HepG2 (cell line): Measurements from ENCODE around the gene SERTAD2. TPM values are rescaled to one million over a fixed set of nuclear protein-coding genes. Genes with fewer than 3 reads are reported as not detected.

Experiments used
- CEBPG ChIP-seq: IDR thresholded peaks from 2 replicates; pipeline ENCODE4 v1.6.1; 2016
- CENPX ChIP-seq: sonication (generic); formaldehyde crosslinking; IDR thresholded peaks from 2 replicates; pipeline ENCODE4 v1.9.0; 2021; ENCODE audit warnings: mild to moderate bottlenecking, missing genetic modification reagents, moderate library complexity
- GPBP1L1 ChIP-seq: sonication (generic); formaldehyde crosslinking; IDR thresholded peaks from 2 replicates; pipeline ENCODE4 v1.5.0; 2020; ENCODE audit warnings: mild to moderate bottlenecking, missing genetic modification reagents
- HNF4A ChIP-seq: sonication (generic); formaldehyde crosslinking; IDR thresholded peaks from 2 replicates; pipeline ENCODE4 v1.4.0; 2020; ENCODE audit warnings: missing genetic modification reagents
- KDM5B ChIP-seq: sonication (generic); formaldehyde crosslinking; IDR thresholded peaks from 2 replicates; pipeline ENCODE4 v1.4.0; 2020; ENCODE audit warnings: missing genetic modification reagents, mild to moderate bottlenecking, borderline replicate concordance
- KLF6 ChIP-seq: IDR thresholded peaks from 2 replicates; pipeline ENCODE4 v1.8.0; 2016; ENCODE audit warnings: missing biosample characterization, missing genetic modification reagents
- KMT2A ChIP-seq: sonication (generic); formaldehyde crosslinking; IDR thresholded peaks from 2 replicates; pipeline ENCODE4 v1.4.0; 2020; ENCODE audit warnings: missing genetic modification reagents
- NR0B2 ChIP-seq: sonication (generic); formaldehyde crosslinking; IDR thresholded peaks from 2 replicates; pipeline ENCODE4 v1.4.0; 2020; ENCODE audit warnings: mild to moderate bottlenecking, missing genetic modification reagents
- NR2F6 ChIP-seq, 2 experiments: IDR thresholded peaks; 2 replicates each; pipeline ENCODE4 v1.6.1; 2016; ENCODE audit warnings: antibody characterized with exemption in 1 of 2, mild to moderate bottlenecking in 1 of 2
- PCBP1 ChIP-seq: fragments of 200-400 bp; formaldehyde crosslinking; IDR thresholded peaks from 2 replicates; pipeline ENCODE4 v1.6.1; 2017; ENCODE audit warnings: mild to moderate bottlenecking, low read depth, low read length, borderline replicate concordance
- PHF8 ChIP-seq: sonication (generic); formaldehyde crosslinking; IDR thresholded peaks from 2 replicates; pipeline ENCODE4 v1.5.0; 2020; ENCODE audit warnings: missing genetic modification reagents
- PPARG ChIP-seq: conservative IDR thresholded peaks from 2 replicates; pipeline ENCODE4 v1.6.1; 2016; ENCODE audit warnings: missing biosample characterization, missing genetic modification reagents
- REL ChIP-seq: sonication (generic); formaldehyde crosslinking; conservative IDR thresholded peaks from 2 replicates; pipeline ENCODE4 v1.8.0; 2022; ENCODE audit warnings: mild to moderate bottlenecking, missing genetic modification reagents, moderate library complexity
- RXRA ChIP-seq: sonication (generic); formaldehyde crosslinking; IDR thresholded peaks from 2 replicates; pipeline ENCODE4 v1.5.1; 2020; ENCODE audit warnings: missing genetic modification reagents
- TBX3 ChIP-seq: fragments of 450-650 bp; IDR thresholded peaks from 2 replicates; pipeline ENCODE4 v1.6.1; 2017; ENCODE audit warnings: antibody characterized with exemption, mild to moderate bottlenecking, inconsistent platforms, borderline replicate concordance
- ZFP41 ChIP-seq: sonication (generic); formaldehyde crosslinking; IDR thresholded peaks from 2 replicates; pipeline ENCODE4 v1.4.0; 2020; ENCODE audit warnings: mild to moderate bottlenecking, missing genetic modification reagents, borderline replicate concordance
- ZNF142 ChIP-seq: sonication (generic); formaldehyde crosslinking; IDR thresholded peaks from 2 replicates; pipeline ENCODE4 v1.4.0; 2020; ENCODE audit warnings: missing genetic modification reagents
- ZNF547 ChIP-seq: sonication (generic); formaldehyde crosslinking; IDR thresholded peaks from 2 replicates; pipeline ENCODE4 v1.5.1; 2020; ENCODE audit warnings: mild to moderate bottlenecking, missing genetic modification reagents
- ZNF616 ChIP-seq: sonication (generic); formaldehyde crosslinking; IDR thresholded peaks from 2 replicates; pipeline ENCODE4 v1.5.0; 2020; ENCODE audit warnings: low read depth, mild to moderate bottlenecking, missing genetic modification reagents
- ZNF777 ChIP-seq: sonication (generic); formaldehyde crosslinking; IDR thresholded peaks from 2 replicates; pipeline ENCODE4 v1.4.0; 2020; ENCODE audit warnings: missing genetic modification reagents
- polyA plus RNA-seq, 8 experiments: library from polyadenylated mRNA; depleted of rRNA in 3 of 8; stranded (reverse) in 7 of 8; unstranded in 1 of 8; fragments of >200 nt; fragmentation: Illumina TruSeq in 4 of 8; extraction: Trizol in 4 of 8; gene quantifications; 2 replicates each; pipeline versions ENCODE4 v1.2.1 to v1.2.3, GENCODE V29; 2011 to 2016; ENCODE audit warnings: low read depth in 4 of 8, missing spikeins in 1 of 8, mixed read lengths in 1 of 8; ENCODE audit not compliant: insufficient read depth in 1 of 8
- total RNA-seq, 5 experiments: library from RNA; depleted of rRNA; stranded (reverse); fragments of >200 nt; fragmentation: Illumina TruSeq; extraction: Trizol; gene quantifications; 2 replicates each; pipeline ENCODE4 v1.2.3, GENCODE V29; 2016; ENCODE audit warnings: low read depth in 1 of 5

The SERTAD2 gene
- total and polyA plus RNA-seq, 2 of the 13 experiments (the other 11 are each of a cell fraction or from before 2014, with no cell fraction given), result 6.7 to 22.6 TPM

GRCh38 chr2:64649013-64649484, 4.7 kb downstream of the SERTAD2 start (continued):
- TF ChIP-seq KMT2A (CRISPR knock-in tag) (peak; percentile 51), CENPX (no peak), ZNF142 (CRISPR knock-in tag) (no peak), ZNF547 (CRISPR knock-in tag) (no peak), KLF6 (CRISPR knock-in tag) (peak; percentile 37; the same call in 1 of the 2 replicates), NR0B2 (CRISPR knock-in tag) (no peak), ZFP41 (CRISPR knock-in tag) (no peak), REL (CRISPR knock-in tag) (no peak), CEBPG (CRISPR knock-in tag) (peak; percentile 61), KDM5B (CRISPR knock-in tag) (no peak), RXRA (CRISPR knock-in tag) (no peak), PPARG (CRISPR knock-in tag) (no peak), PHF8 (CRISPR knock-in tag) (0 out of 2 replicates have a peak, but pooled peaks have one; percentile 17), ZNF777 (no peak), TBX3 (no peak), PCBP1 (no peak), ZNF616 (CRISPR knock-in tag) (no peak), HNF4A (CRISPR knock-in tag) (peak; percentile 58), NR2F6 (IDR thresholded peaks at IDR 0.05) (no peak), NR2F6 (CRISPR knock-in tag; IDR thresholded peaks at IDR 0.05) (no peak), GPBP1L1 (CRISPR knock-in tag) (no peak)
